Measurements from ENCODE around the gene ZNF592.

ZNF592 gene

GRCh38 chr15:84759018-84759417, 10.6 kb downstream of the ZNF592 start:
- Histone ChIP-seq H3K27ac (replicated peaks) (no peak overlapping the region), H3K4me3 (replicated peaks; ENCODE audit: insufficient read depth, low read length) (no peak overlapping the region), H3K27me3 (ENCODE audit: insufficient read depth, poor library complexity, severe bottlenecking) (no peaks in the 10 kb centered on the region)
- no peak for DNase-seq (ENCODE audit: low read depth in 1 of 2, low spot score in 1 of 2)
- TF ChIP-seq REST (IDR thresholded peaks at IDR 0.05; ENCODE audit: insufficient replicate concordance, low read depth) (no peak), GABPA (IDR thresholded peaks at IDR 0.05; ENCODE audit: low read depth) (no peak), POLR2AphosphoS5 (IDR thresholded peaks at IDR 0.05; ENCODE audit: low read depth) (no peak), CTCF (IDR thresholded peaks at IDR 0.05; ENCODE audit: insufficient read depth, low read length) (no peak), SPI1 (IDR thresholded peaks at IDR 0.05; ENCODE audit: borderline replicate concordance, low read depth) (no peak)

- DNase-seq (ENCODE audit: low read depth in 1 of 2, low spot score in 1 of 2), result no peak
- Histone ChIP-seq H3K27me3 (ENCODE audit: insufficient read depth, poor library complexity, severe bottlenecking) (no peaks in the 10 kb centered on the region), H3K4me3 (replicated peaks; ENCODE audit: insufficient read depth, low read length) (no peak overlapping the region), H3K27ac (replicated peaks) (no peak overlapping the region)
- TF ChIP-seq REST (IDR thresholded peaks at IDR 0.05; ENCODE audit: insufficient replicate concordance, low read depth), result no peak
- TF ChIP-seq SPI1 (IDR thresholded peaks at IDR 0.05; ENCODE audit: borderline replicate concordance, low read depth), result no peak
- no peak for TF ChIP-seq GABPA (IDR thresholded peaks at IDR 0.05; ENCODE audit: low read depth)
- TF ChIP-seq POLR2AphosphoS5 (IDR thresholded peaks at IDR 0.05; ENCODE audit: low read depth), result no peak
- TF ChIP-seq CTCF (IDR thresholded peaks at IDR 0.05; ENCODE audit: insufficient read depth, low read length), result no peak
These were observed 11.8 kb downstream of the ZNF592 start for GRCh38 chr15:84760219-84760618.

GRCh38 chr15:84761607-84762131, 13.3 kb downstream of the ZNF592 start:
- no peak overlapping the region for H3K4me3 ChIP-seq (replicated peaks; ENCODE audit: insufficient read depth, low read length)
- TF ChIP-seq GABPA (IDR thresholded peaks at IDR 0.05; ENCODE audit: low read depth), result no peak
- TF ChIP-seq POLR2AphosphoS5 (IDR thresholded peaks at IDR 0.05; ENCODE audit: low read depth), result no peak
- TF ChIP-seq SPI1 (IDR thresholded peaks at IDR 0.05; ENCODE audit: borderline replicate concordance, low read depth), result no peak
- no peak for TF ChIP-seq REST (IDR thresholded peaks at IDR 0.05; ENCODE audit: insufficient replicate concordance, low read depth)
- TF ChIP-seq CTCF (IDR thresholded peaks at IDR 0.05; ENCODE audit: insufficient read depth, low read length), result no peak
- no peaks in the 10 kb centered on the region for H3K27me3 ChIP-seq (ENCODE audit: insufficient read depth, poor library complexity, severe bottlenecking)
- H3K27ac ChIP-seq (replicated peaks), result no peak overlapping the region
- no peak for DNase-seq (ENCODE audit: low read depth in 1 of 2, low spot score in 1 of 2)

Measured in HL-60 (cell line).